ENCODE measurements around the gene PEAK1. TPM values are rescaled to one million over a fixed set of nuclear protein-coding genes. Genes with fewer than 3 reads are reported as not detected.
"Not testable (repeated sequence)": the region's sequence is repeated elsewhere in the genome, so short reads cannot be mapped to it uniquely, and the experiment has no call there.

The PEAK1 gene
- total RNA-seq, 1 experiment from 2014 or later: 36.7 TPM

GRCh38 chr15:77276096-77276495 is 143.8 kb downstream of the PEAK1 start:
- no TSS peak for BruUV-seq (replicated peaks)
- Histone ChIP-seq H3K36me3 (ENCODE audit: insufficient read depth, low read length, poor library complexity, severe bottlenecking) (no peaks in the 10 kb centered on the region), H3K9me3 (ENCODE audit: low read depth, low read length, poor library complexity, severe bottlenecking) (no peaks in the 10 kb centered on the region), H3K4me1 (ENCODE audit: insufficient read depth, low read length, poor library complexity, severe bottlenecking) (no peaks in the 10 kb centered on the region), H3K27ac (ENCODE audit: low read depth, low read length, poor library complexity, severe bottlenecking) (no peak overlapping the region), H3K27me3 (replicated peaks; ENCODE audit: insufficient read depth, low read depth, low read length, poor library complexity) (no peaks in the 10 kb centered on the region), H3K4me3 (ENCODE audit: low read depth, low read length, poor library complexity, severe bottlenecking) (no peak overlapping the region)
- no peak for DNase-seq (ENCODE audit: low spot score)
- CTCF ChIA-PET: no interaction called here
- POLR2A ChIA-PET (ENCODE audit: low non-redundant PET): no interaction called here
- TF ChIP-seq CTCF (conservative IDR thresholded peaks at IDR 0.05; ENCODE audit: low read depth, low read length): no peak
- no peak for TF ChIP-seq EZH2 (IDR thresholded peaks at IDR 0.05; ENCODE audit: borderline replicate concordance, low read depth, low read length, poor library complexity, severe bottlenecking)
- intact Hi-C loops (cut with micrococcal nuclease; ENCODE audit: unreplicated experiment): no loop called here

GRCh38 chr15:77273136-77273535 is 146.8 kb downstream of the PEAK1 start:
- H3K36me3 ChIP-seq (ENCODE audit: insufficient read depth, low read length, poor library complexity, severe bottlenecking); H3K4me1 ChIP-seq (ENCODE audit: insufficient read depth, low read length, poor library complexity, severe bottlenecking); BruUV-seq (replicated peaks); H3K9me3 ChIP-seq (ENCODE audit: low read depth, low read length, poor library complexity, severe bottlenecking); CTCF ChIA-PET; H3K27me3 ChIP-seq (replicated peaks; ENCODE audit: insufficient read depth, low read depth, low read length, poor library complexity); H3K4me3 ChIP-seq (ENCODE audit: low read depth, low read length, poor library complexity, severe bottlenecking); intact Hi-C loops (cut with micrococcal nuclease; ENCODE audit: unreplicated experiment); POLR2A ChIA-PET (ENCODE audit: low non-redundant PET); H3K27ac ChIP-seq (ENCODE audit: low read depth, low read length, poor library complexity, severe bottlenecking); DNase-seq (ENCODE audit: low spot score): not testable (repeated sequence)

- no peaks in the 10 kb centered on the region for H3K4me1 ChIP-seq (ENCODE audit: insufficient read depth, low read length, poor library complexity, severe bottlenecking)
- peak; percentile 70 for DNase-seq (ENCODE audit: low spot score)
- no peak for TF ChIP-seq EZH2 (IDR thresholded peaks at IDR 0.05; ENCODE audit: borderline replicate concordance, low read depth, low read length, poor library complexity, severe bottlenecking)
- no peak for TF ChIP-seq CTCF (conservative IDR thresholded peaks at IDR 0.05; ENCODE audit: low read depth, low read length)
- intact Hi-C loops (cut with micrococcal nuclease; ENCODE audit: unreplicated experiment): no loop called here
- no peaks in the 10 kb centered on the region for H3K9me3 ChIP-seq (ENCODE audit: low read depth, low read length, poor library complexity, severe bottlenecking)
- H3K4me3 ChIP-seq (ENCODE audit: low read depth, low read length, poor library complexity, severe bottlenecking): no peak overlapping the region
- CTCF ChIA-PET: no interaction called here
- no peaks in the 10 kb centered on the region for H3K27me3 ChIP-seq (replicated peaks; ENCODE audit: insufficient read depth, low read depth, low read length, poor library complexity)
- no peaks in the 10 kb centered on the region for H3K36me3 ChIP-seq (ENCODE audit: insufficient read depth, low read length, poor library complexity, severe bottlenecking)
- POLR2A ChIA-PET (ENCODE audit: low non-redundant PET): no interaction called here
- BruUV-seq (replicated peaks): no TSS peak
- no peak overlapping the region for H3K27ac ChIP-seq (ENCODE audit: low read depth, low read length, poor library complexity, severe bottlenecking)
Observed at GRCh38 chr15:77266708-77267386, 153.1 kb downstream of the PEAK1 start.

GRCh38 chr15:77255385-77255784 is 164.5 kb downstream of the PEAK1 start:
- no peaks in the 10 kb centered on the region for H3K4me1 ChIP-seq (ENCODE audit: insufficient read depth, low read length, poor library complexity, severe bottlenecking)
- TF ChIP-seq CTCF (conservative IDR thresholded peaks at IDR 0.05; ENCODE audit: low read depth, low read length) (no peak), EZH2 (IDR thresholded peaks at IDR 0.05; ENCODE audit: borderline replicate concordance, low read depth, low read length, poor library complexity, severe bottlenecking) (no peak)
- ChIA-PET POLR2A (ENCODE audit: low non-redundant PET) (no interaction called here), CTCF (no interaction called here)
- intact Hi-C loops (cut with micrococcal nuclease; ENCODE audit: unreplicated experiment): no loop called here
- no peak for DNase-seq (ENCODE audit: low spot score)
- H3K36me3 ChIP-seq (ENCODE audit: insufficient read depth, low read length, poor library complexity, severe bottlenecking): no peaks in the 10 kb centered on the region
- H3K27me3 ChIP-seq (replicated peaks; ENCODE audit: insufficient read depth, low read depth, low read length, poor library complexity): no peaks in the 10 kb centered on the region
- H3K27ac ChIP-seq (ENCODE audit: low read depth, low read length, poor library complexity, severe bottlenecking): no peak overlapping the region
- no peaks in the 10 kb centered on the region for H3K9me3 ChIP-seq (ENCODE audit: low read depth, low read length, poor library complexity, severe bottlenecking)
- H3K4me3 ChIP-seq (ENCODE audit: low read depth, low read length, poor library complexity, severe bottlenecking): no peak overlapping the region
- BruUV-seq (replicated peaks): no TSS peak
